Activated CD4-positive, CD25-positive, alpha-beta regulatory T cell treated with anti-CD3 and anti-CD28 coated beads, Interleukin-2, amount 50 U/mL, for 72 hours (primary cell): ENCODE results near the gene EPN2.
"Not testable (repeated sequence)": the region's sequence is repeated elsewhere in the genome, so short reads cannot be mapped to it uniquely, and the experiment has no call there.

Experiments
- DNase-seq: peaks from one replicate; pipeline ENCODE4 v3.0.0; 2021

Gene EPN2

GRCh38 chr17:19269641-19270040 lies 32.5 kb downstream of the EPN2 start:
- DNase-seq = no peak

DNA sequence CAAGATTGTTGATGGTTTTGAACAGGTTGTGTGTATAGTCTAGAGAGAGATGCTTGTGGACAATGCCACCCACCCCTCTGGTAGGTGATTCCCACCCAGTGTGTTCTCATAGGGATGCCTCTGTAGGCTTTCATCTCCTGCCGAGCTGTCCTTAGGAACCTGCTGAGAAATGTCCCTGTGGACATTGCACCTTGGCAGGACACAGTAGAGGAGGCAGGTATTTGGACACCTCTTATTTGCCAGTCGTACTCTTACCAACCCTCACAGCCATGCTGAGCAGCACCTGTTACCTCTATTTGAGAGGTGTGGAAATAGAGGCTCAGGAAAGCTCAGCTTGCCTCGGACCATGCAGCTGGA lies 33.2 kb downstream of the EPN2 start:
- no peak for DNase-seq

GRCh38 chr17:19270704-19271611 lies 33.8 kb downstream of the EPN2 start:
- DNase-seq = no peak

DNA sequence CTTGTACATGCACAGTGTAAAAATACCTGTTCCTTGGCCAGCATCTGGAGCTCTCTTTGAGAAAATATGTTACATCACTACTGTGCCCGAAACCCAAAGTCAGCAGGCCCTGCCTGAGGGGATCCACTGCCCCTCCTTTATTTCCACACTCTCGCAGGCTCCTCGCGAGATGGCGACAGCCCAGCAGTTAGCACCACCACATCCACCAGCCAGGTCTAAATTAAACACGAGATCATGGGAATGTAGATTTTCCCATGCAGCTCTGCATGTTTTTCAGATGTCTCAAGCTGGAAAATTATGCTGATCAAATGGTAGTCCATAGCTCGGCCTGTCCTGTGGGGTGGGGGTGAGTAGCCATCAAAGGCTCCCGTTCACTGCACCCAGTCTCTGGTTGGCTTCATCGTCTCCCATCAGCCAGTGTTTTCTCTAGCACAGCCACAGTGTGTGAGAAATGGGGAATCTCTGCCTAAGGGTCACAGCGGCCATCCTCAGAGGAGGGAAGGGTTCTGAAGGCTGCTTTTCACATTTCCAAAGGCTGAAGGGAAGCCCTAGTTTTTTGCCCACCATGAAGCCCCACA lies 34.7 kb downstream of the EPN2 start:
- no peak for DNase-seq

GRCh38 chr17:19273731-19274130 lies 36.6 kb downstream of the EPN2 start:
- DNase-seq = no peak

GRCh38 chr17:19274893-19275292 lies 37.7 kb downstream of the EPN2 start:
- DNase-seq = no peak

- DNase-seq = no peak
These were observed 38.4 kb downstream of the EPN2 start for GRCh38 chr17:19275457-19276127.

GRCh38 chr17:19278284-19278683 lies 41.1 kb downstream of the EPN2 start:
- DNase-seq = not testable (repeated sequence)

DNA sequence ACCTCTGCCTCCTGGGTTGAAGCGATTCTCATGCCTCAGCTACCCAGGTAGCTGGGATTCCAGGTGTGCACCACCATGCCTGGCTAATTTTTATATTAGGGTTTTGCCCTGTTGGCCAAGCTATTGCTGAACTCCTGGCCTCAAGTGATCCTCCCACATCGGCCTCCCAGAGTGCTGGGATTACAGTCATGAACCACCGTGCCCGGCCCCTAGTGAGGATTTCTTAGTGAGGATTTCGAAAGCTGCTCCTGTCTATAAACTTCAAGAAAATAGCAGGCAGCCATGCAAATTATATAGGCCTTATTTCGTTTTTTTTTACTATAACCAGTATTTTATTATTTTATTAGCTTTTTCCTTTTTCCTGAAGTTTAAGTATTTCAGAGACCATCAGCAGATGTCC lies 41.6 kb downstream of the EPN2 start:
- no peak for DNase-seq

GRCh38 chr17:19281161-19281560 lies 44.0 kb downstream of the EPN2 start:
- no peak for DNase-seq

GRCh38 chr17:19284005-19284959 lies 47.1 kb downstream of the EPN2 start:
- no peak for DNase-seq

DNA sequence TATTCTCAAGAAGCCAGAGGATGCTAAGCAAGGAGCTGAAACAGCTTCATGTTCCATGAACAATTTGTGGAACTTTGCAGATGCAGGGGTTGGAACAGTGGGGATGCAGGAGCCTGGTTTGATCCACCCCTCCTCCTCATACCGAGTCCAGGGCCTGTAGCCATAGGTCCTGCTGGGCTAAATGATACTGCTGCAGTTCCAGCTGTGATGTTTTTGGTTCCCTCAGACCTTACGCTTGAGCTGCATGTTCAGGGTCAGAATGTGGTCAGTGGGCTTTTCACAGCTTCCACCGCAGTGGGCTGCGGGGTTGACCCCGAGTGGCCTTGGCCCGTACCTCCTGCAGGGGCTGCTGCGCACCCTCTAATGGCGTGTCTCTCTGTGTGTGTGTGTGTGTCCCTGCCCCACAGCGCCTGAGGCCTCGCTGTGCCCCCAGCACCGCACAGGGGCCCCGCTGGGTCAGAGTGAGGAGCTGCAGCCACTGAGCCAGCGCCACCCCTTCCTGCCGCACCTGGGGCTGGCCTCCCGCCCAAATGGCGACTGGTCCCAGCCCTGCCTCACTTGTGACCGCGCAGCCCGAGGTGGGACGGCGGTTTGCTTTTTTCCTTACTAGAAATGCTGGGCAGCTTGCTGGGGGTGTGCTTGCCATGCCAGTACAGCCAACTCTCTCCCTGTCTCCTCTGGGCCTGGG lies 48.2 kb downstream of the EPN2 start:
- no peak for DNase-seq

DNA sequence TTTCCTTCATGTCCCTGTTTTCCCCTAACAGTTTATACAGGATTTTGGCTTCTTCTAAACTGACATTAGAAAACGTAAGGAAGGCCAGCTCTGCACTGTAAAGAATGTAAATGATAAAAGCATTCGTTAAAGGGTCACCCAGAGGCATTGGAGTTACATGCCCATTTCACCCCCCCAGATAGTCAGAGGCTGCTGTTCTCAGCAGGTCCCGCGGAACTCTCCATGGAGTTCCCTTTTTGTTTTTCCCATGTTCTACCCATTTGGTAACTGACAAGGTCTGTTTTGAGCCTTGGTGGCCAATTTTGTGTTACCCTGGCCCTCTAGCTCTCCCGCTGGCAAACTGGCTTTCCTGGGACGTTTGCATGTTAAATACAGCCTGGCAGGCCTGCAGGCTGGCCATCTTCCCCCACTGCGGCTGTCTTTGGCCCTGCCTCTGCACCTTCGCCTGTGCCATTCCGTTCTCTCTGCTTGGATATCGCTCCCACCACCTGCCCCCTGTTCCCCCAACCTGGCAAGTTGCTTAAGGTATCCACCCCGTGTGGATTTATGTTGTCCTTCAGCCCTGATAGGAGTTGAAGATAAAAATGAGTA lies 49.7 kb downstream of the EPN2 start:
- DNase-seq = no peak

GRCh38 chr17:19287651-19288050 lies 50.5 kb downstream of the EPN2 start:
- DNase-seq = no peak

DNA sequence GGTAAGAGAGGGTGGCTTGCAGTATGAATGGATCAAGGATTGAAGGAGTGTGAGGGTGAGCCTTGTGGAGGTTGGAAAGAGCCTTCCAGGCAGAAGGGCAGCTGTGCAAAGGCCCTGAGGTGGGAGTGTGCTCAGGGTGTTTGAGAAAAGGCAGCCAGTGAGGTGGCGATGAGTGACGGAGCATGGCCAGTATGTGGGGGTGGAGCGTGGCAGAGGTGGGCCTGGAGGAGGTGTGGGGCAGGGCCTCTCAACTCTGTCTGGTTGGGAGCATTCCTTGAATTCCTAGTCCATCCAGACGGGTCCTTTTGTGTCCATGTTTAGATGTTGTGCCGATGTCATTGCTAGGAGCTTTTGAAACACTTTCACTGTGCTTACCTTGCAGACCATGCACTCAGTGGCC lies 51.3 kb downstream of the EPN2 start:
- DNase-seq = no peak

- no peak for DNase-seq
These were observed 53.0 kb downstream of the EPN2 start for GRCh38 chr17:19290066-19290705.

DNA sequence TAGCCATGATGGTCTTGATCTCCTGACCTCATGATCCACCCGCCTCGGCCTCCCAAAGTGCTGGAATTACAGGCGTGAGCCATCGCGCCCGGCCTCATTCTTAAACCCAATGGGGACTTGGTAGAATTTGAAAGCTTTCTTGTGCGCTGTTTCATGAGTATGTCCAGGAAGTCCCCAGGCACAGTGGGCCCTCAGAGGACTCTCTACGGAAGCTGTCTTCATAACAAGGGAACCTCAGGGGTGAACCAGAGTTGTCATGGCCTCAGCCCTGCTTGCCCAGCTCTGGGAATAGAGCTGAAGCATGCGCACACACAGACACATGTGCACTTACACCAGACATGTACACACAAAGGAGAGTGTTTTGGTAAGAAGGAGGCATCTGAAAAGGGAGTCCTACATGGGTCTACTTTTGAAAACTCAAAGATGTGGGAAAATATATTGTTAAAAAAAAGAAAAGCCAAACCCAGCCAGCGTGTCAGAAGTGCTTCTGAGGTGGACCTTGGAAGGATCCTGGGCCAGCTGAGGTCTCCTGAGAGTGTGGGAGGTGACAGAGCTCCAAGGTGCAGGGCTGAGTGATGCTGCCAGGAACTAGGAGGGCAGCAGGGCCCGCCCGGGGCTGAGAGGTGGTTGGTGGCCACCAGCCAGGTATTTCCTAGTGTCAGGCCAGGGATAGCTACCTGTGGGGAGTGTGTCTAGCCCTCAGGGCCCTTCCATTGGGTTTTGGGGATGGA lies 54.6 kb downstream of the EPN2 start:
- DNase-seq = no peak

DNA sequence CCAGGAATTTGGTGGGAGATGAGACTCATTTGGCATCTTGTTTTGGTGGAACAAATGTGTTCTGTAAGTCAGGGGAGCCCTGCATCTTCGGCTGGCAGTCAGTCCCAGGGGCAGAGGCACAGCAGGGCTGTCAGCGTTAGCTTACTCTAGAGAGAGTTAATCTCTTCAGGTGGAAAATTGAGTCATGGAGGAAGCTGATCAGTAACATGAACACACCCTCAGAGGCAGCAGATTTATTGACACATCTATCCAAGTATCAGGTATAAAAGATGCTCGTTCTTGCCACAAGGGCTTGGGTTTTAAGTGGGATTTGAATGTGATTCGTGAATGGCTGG lies 55.2 kb downstream of the EPN2 start:
- DNase-seq = no peak

- no peak for DNase-seq
These were observed 57.3 kb downstream of the EPN2 start for GRCh38 chr17:19294443-19294842.

GRCh38 chr17:19295473-19296135 lies 58.4 kb downstream of the EPN2 start:
- no peak for DNase-seq
